HG03439 (cell line): ENCODE results near the gene TMEM218.
"Not testable (repeated sequence)": the region's sequence is repeated elsewhere in the genome, so short reads cannot be mapped to it uniquely, and the experiment has no call there.

ENCODE experiments used
- ATAC-seq: cut with Tn5 transposase; IDR thresholded peaks from one replicate; pipeline ENCODE4 v1.9.1; 2021; ENCODE audit warnings: mild to moderate bottlenecking, moderate library complexity; ENCODE audit not compliant: unreplicated experiment

TMEM218 gene

DNA sequence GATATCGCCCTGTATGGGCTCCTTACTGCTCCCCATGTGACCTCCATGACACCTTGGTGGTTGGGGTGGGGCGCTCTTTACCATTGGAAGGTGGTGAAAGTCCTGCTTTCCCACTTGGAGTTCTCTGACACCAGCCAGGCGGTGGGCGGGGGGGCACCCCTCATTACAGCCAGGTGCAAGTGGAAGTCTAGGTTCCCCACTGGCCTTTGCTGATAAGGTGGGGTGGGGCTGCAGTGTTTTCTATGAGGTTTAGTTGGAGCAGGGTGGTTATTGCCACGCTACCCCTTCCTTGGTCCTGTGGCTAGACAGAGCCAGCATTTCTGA is 53.8 kb downstream of the TMEM218 start:
- no peak for ATAC-seq

DNA sequence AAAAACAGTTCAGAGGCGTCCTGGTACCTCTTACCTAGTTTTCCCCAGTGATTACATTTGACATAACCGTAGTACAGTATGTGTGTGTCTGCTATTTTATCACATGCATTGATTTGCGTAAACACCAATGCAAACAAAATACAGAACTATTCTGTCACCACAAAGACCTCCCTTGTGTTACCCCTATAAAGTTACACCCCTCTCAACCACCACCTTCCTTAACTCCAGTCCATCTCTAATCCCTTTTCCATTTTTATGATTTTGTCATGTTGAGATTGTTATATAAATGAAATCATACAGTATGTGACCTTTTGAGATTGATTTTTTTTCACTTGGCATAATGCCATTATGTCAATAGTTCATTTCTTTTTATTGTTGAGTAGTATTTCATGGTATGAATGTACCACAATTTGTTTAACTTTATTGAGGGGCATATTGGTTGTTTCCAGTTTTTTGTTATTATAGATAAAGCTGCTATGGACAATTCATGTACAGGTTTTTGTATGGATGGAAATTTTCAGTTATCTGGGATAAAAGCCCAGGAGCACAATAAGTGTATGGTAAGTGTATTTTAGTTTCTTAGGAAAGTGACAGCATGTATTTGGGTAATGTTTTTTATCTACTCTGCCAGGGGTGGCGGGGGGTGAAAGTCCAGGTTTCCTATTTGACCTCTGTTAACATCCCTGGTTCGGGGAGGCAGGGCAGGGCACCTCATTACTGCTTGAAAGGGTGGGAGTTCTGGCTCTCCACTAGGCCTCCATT is 54.3 kb downstream of the TMEM218 start:
- no peak for ATAC-seq

GRCh38 chr11:125056111-125056510 is 55.3 kb downstream of the TMEM218 start:
- not testable (repeated sequence) for ATAC-seq

GRCh38 chr11:125055107-125055715 is 56.2 kb downstream of the TMEM218 start:
- no peak for ATAC-seq

DNA sequence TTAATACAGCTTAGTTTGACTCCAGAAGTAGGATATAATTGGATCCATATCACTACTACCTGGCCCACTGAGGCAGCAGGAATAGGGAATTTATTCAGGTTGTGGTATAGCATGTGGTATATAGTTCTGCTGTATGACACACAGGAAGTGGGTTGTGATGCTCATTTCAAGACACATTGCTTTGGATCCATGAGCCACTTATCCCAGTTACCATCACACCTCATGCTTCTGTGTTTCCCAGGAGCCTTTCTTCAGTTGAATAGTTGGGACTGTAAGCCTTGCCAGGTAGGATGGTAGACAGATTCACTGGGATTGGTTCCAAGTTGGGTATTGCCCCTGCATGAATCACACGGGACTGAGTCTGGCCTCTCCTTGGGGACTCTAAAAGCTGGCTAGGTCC is 58.3 kb downstream of the TMEM218 start:
- no peak for ATAC-seq

GRCh38 chr11:125052047-125052446 is 59.4 kb downstream of the TMEM218 start:
- ATAC-seq: no peak

- no peak for ATAC-seq
Observed at GRCh38 chr11:125049164-125049792, 62.1 kb downstream of the TMEM218 start.
